AG04450 (cell line): Measurements from ENCODE around the gene RPS15. TPM values are rescaled to one million over a fixed set of nuclear protein-coding genes. Genes with fewer than 3 reads are reported as not detected.

ENCODE experiments used
- CTCF ChIA-PET: fragments of 300-600, 350-600 bp; formaldehyde crosslinking; extraction: SDS; loops from one replicate; lab custom pipeline; 2022; ENCODE audit warnings: antibody characterized with exemption, inconsistent platforms; lab: Charles Lee
- POLR2A ChIA-PET: fragments of 350-600 bp; formaldehyde crosslinking; extraction: SDS; loops from one replicate; lab custom pipeline; 2021; ENCODE audit warnings: antibody characterized with exemption, inconsistent platforms; lab: Yijun Ruan, JAX
- DNase-seq: peaks from one replicate; pipeline ENCODE4 v3.0.0-alpha.2; 2011; ENCODE audit warnings: low read depth, low spot score
- H3K27ac ChIP-seq: one replicate; pipeline ENCODE4 v1.5.1; 2012; ENCODE audit warnings: low read depth, low read length, control low read depth
- H3K27me3 ChIP-seq: one replicate; pipeline ENCODE4 v1.6.0; 2012; ENCODE audit warnings: low read length; ENCODE audit not compliant: control insufficient read depth, insufficient read depth
- H3K4me3 ChIP-seq: 2 replicates; pipeline ENCODE4 v1.5.1; 2011; ENCODE audit warnings: mild to moderate bottlenecking, low read depth, low read length, control low read depth
- H3K9me3 ChIP-seq: 2 replicates; pipeline ENCODE4 v1.5.1; 2012; ENCODE audit warnings: low read length; ENCODE audit not compliant: control insufficient read depth, insufficient read depth
- polyA plus RNA-seq: library from polyadenylated mRNA; depleted of rRNA; stranded (reverse); fragments of >200 nt; gene quantifications from 2 replicates; pipeline ENCODE4 v1.2.3, GENCODE V29; 2011
- TF ChIP-seq, protein P1 (sequence below): IDR thresholded peaks from 2 replicates; pipeline ENCODE4 v1.5.1; 2011; ENCODE audit warnings: low read depth, low read length, control low read depth, inconsistent platforms

RPS15 gene
- polyA plus RNA-seq, 1 experiment: 596 TPM

DNA sequence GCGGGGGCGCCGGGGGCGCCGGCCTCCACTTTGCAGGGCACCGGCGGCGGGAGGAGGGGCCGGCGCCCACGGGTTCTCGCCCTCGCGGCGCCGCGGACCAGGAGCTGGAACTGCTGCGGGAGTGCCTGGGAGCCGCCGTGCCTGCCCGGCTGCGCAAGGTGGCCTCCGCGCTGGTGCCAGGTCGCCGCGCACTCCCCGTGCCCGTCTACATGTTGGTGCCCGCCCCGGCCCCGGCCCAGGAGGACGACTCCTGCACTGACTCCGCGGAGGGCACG, 29.0 kb downstream of the RPS15 start:
- POLR2A ChIA-PET: no interaction called here
- H3K27ac ChIP-seq: no peak overlapping the region
- H3K27me3 ChIP-seq: peaks cover 43% of the 10 kb centered on the region
- no peak overlapping the region for H3K4me3 ChIP-seq
- CTCF ChIA-PET: no interaction called here
- no peak for DNase-seq
- no peaks in the 10 kb centered on the region; the same call in 1 of the 2 replicates for H3K9me3 ChIP-seq
- TF ChIP-seq, protein P1, sequence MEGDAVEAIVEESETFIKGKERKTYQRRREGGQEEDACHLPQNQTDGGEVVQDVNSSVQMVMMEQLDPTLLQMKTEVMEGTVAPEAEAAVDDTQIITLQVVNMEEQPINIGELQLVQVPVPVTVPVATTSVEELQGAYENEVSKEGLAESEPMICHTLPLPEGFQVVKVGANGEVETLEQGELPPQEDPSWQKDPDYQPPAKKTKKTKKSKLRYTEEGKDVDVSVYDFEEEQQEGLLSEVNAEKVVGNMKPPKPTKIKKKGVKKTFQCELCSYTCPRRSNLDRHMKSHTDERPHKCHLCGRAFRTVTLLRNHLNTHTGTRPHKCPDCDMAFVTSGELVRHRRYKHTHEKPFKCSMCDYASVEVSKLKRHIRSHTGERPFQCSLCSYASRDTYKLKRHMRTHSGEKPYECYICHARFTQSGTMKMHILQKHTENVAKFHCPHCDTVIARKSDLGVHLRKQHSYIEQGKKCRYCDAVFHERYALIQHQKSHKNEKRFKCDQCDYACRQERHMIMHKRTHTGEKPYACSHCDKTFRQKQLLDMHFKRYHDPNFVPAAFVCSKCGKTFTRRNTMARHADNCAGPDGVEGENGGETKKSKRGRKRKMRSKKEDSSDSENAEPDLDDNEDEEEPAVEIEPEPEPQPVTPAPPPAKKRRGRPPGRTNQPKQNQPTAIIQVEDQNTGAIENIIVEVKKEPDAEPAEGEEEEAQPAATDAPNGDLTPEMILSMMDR: no peak

DNA sequence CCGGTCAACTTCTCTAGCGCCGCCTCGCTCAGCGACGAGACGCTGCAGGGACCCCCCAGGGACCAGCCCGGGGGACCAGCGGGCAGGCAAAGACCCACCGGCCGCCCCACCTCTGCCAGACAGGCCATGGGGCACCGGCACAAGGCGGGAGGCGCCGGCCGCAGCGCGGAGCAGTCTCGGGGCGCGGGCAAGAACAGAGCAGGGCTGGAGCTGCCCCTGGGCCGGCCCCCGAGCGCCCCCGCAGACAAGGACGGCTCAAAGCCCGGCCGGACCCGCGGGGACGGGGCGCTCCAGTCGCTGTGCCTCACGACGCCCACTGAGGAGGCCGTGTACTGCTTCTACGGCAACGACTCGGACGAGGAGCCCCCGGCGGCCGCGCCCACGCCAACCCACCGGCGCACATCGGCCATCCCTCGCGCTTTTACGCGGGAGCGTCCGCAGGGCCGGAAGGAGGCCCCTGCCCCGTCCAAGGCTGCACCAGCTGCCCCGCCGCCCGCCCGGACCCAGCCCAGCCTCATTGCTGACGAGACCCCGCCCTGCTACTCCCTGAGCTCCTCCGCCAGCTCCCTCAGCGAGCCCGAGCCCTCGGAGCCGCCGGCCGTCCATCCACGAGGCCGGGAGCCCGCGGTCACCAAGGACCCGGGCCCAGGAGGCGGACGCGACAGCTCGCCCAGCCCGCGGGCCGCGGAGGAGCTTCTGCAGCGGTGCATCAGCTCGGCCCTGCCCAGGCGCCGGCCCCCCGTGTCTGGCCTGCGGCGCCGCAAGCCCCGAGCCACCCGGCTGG, 29.5 kb downstream of the RPS15 start:
- ChIA-PET POLR2A (no interaction called here), CTCF (no interaction called here)
- DNase-seq: no peak

DNA sequence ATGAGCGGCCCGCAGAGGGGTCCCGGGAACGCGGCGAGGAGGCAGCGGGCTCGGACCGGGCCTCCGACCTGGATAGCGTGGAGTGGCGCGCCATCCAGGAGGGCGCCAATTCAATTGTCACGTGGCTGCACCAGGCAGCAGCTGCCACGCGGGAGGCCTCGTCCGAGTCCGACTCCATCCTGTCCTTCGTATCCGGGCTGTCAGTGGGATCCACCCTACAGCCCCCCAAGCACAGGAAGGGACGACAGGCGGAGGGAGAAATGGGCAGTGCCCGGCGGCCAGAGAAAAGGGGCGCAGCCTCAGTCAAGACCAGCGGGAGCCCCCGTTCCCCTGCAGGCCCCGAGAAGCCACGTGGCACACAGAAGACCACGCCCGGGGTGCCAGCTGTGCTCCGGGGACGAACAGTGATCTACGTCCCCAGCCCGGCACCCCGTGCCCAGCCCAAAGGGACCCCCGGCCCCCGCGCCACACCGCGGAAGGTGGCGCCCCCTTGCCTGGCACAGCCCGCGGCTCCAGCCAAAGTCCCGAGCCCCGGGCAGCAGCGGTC, 30.2 kb downstream of the RPS15 start:
- H3K4me3 ChIP-seq: no peak overlapping the region
- H3K9me3 ChIP-seq: no peaks in the 10 kb centered on the region; the same call in 1 of the 2 replicates
- peaks cover 54% of the 10 kb centered on the region for H3K27me3 ChIP-seq
- CTCF ChIA-PET: no interaction called here
- TF ChIP-seq, protein P1: no peak
- POLR2A ChIA-PET: no interaction called here
- H3K27ac ChIP-seq: no peak overlapping the region
- no peak for DNase-seq

More for the DNA sequence above, 29.5 kb downstream of the RPS15 start:
- Histone ChIP-seq H3K27me3 (peaks cover 49% of the 10 kb centered on the region), H3K4me3 (no peak overlapping the region), H3K27ac (no peak overlapping the region), H3K9me3 (no peaks in the 10 kb centered on the region; the same call in 1 of the 2 replicates)
- TF ChIP-seq, protein P1: no peak

DNA sequence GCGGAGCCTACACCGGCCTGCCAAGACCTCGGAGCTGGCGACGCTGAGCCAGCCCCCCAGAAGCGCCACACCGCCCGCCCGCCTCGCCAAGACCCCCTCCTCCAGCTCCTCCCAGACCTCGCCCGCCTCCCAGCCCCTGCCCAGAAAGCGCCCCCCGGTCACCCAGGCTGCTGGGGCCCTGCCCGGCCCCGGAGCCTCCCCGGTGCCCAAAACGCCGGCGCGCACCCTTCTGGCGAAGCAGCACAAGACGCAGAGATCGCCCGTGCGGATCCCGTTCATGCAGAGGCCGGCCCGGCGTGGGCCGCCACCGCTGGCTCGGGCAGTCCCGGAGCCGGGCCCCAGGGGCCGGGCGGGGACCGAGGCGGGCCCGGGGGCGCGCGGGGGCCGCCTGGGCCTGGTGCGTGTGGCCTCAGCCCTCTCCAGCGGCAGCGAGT, 30.6 kb downstream of the RPS15 start:
- ChIA-PET CTCF (no interaction called here), POLR2A (no interaction called here)
- Histone ChIP-seq H3K9me3 (no peaks in the 10 kb centered on the region; the same call in 1 of the 2 replicates), H3K27ac (no peak overlapping the region), H3K4me3 (no peak overlapping the region), H3K27me3 (peaks cover 57% of the 10 kb centered on the region)
- no peak for DNase-seq
- TF ChIP-seq, protein P1: no peak

DNA sequence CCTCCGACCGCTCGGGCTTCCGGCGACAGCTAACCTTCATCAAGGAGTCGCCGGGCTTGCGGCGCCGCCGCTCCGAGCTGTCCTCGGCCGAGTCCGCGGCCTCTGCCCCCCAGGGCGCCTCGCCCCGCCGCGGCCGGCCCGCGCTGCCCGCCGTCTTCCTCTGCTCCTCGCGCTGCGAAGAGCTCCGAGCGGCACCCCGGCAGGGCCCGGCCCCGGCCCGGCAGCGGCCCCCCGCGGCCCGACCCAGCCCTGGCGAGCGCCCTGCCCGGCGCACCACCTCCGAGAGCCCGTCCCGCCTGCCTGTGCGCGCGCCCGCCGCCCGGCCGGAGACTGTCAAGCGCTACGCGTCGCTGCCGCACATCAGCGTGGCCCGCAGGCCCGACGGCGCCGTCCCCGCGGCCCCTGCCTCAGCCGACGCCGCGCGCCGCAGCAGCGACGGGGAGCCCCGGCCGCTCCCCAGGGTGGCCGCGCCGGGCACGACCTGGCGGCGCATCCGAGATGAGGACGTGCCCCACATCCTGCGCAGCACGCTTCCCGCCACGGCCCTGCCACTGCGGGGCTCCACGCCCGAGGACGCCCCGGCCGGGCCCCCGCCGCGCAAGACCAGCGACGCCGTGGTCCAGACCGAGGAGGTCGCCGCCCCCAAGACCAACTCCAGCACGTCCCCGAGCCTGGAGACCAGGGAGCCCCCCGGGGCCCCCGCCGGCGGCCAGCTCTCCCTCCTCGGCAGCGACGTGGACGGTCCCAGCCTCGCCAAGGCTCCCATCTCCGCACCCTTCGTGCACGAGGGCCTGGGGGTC, 31.3 kb downstream of the RPS15 start:
- DNase-seq: no peak
- POLR2A ChIA-PET: no interaction called here
- no peak overlapping the region for H3K4me3 ChIP-seq
- CTCF ChIA-PET: no interaction called here
- H3K27ac ChIP-seq: no peak overlapping the region
- peaks cover 57% of the 10 kb centered on the region for H3K27me3 ChIP-seq
- H3K9me3 ChIP-seq: no peaks in the 10 kb centered on the region; the same call in 1 of the 2 replicates
- TF ChIP-seq, protein P1: no peak
